ENCODE data around the gene FAM120C. TPM values are rescaled to one million over a fixed set of nuclear protein-coding genes. Genes with fewer than 3 reads are reported as not detected.

FAM120C gene, protein sequence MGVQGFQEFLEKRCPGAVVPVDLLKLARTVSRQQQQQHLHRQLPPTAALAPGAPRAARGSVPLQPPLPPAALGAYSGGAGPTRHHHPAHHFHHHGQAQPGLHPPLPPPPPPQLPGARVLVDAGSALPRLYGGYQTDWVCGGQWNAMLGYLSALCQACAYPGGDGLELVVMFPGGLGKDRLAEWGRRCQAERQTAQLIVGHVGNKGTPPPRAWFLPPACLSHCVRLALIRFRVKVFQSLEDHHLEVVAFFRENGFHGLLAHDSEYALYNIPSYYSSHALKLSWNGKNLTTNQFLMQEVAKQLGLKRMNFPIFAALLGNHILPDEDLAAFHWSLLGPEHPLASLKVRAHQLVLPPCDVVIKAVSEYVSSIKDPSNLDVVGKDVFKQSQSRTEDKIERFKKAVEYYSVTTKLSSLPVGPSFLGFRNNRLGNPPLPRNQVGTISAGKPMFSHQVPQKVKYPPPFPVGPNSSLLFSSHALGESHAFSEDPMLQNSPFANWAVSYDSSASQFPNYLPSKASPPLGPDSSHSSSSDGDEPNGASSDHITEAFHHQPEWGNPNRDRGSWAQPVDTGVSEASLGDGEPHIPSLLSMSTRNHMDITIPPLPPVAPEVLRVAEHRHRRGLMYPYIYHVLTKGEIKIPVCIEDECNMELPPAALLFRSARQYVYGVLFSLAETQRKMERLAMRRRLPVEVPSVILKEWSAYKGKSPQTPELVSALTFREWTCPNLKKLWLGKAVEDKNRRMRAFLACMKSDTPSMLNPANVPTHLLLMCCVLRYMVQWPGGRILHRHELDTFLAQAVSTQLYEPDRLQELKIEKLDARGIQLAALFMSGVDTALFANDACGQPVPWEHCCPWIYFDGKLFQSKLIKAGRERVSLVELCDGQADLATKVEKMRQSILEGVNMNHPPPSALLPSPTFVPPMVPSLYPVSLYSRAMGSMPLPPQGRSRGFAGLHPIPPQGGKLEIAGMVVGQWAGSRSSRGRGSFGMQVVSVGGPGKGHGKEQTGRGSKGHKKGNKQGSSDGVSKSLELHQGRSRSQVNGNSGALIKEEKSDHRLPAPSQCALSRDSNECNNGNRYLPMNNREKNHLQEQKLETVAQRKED
- 1.8 and 4.1 TPM in 2 replicates for total RNA-seq

DNA sequence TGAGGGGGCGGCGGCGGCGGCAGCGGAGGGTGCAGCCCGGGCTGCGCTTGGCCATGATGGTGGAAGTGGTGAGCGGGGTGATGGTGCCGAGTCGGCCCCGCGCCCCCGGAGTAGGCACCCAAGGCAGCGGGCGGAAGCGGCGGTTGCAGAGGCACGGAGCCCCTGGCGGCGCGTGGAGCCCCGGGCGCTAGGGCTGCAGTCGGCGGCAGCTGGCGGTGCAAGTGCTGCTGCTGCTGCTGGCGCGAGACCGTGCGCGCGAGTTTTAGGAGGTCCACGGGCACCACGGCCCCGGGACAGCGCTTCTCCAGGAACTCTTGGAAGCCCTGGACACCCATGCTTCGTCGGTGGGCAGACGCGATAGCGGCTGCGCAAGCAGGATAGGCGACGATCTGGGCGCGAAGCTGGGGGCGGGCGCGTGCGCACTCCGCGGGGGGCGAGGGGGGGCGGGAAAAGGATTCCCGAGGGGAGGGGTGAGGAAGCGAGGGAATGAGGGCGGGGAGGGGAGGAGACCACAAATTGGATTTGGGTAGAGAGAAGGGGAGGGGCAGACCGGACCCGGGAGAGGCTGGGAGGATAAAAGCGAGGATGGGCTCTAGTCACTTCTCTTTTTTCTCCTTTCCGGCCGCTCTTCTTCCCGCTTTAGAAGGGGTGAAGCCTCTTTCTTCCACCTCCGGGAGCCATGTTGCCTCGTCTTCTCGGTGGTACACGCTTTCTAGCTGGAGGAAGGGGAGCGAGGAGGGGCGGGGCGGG, at the start of gene FAM120C:
Gene FAM120C (minus strand): TSS at position 391 of the 750 bp plus-strand sequence. CDS start 56 bp downstream, at position 335.

DNA sequence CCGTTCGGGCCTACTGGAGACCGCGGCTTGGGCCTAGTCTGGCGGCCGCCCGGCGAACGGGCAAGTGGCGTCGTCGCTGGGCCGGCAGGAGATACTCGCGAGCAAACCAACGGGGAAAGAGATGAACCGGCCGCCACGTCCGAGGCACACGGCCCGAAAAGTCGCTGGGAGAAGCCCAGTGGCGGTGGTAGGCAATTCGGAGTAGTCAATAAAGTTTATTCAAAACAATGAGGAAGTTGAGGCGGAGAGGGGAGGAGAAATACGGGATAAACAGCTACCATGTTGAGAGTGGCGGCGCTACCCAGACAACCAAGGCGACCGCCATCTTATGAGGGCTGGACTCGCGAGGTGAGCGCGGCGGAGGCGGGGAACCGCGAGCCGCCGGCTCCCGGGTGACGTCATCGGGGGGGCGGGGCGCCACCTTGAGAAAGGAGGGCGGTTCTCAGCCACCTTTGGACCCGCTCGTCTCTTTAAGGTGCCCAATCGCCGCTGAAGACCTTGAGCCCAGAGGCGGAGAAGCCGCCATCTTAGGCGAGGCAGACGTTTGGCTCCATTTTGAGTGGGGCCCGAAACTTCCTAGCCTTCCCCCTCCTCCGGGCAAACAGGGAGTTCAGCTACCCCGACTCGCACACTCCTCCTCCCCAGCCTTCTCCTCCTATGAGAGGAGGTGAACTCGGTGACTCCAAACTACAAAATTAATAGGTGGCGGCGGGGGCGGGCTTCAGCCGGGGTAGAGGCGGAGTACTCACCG, 138.8 kb downstream of the FAM120C start, which contains the start of gene PHF8:
Gene PHF8 (minus strand): TSS at position 348 of the 751 bp plus-strand sequence. CDS start 1,745 bp downstream, outside the sequence.

Other genes starting within 250 kb of the FAM120C start
- 6.0 and 6.8 TPM in 2 replicates for gene PHF8, start 138.8 kb downstream of the FAM120C start, total RNA-seq
- 0.31 and 0.53 TPM in 2 replicates for gene WNK3, start 174.8 kb upstream of the FAM120C start, total RNA-seq

Data from hair follicular keratinocyte (primary cell).